ENCODE results near the gene LENEP. TPM values are rescaled to one million over a fixed set of nuclear protein-coding genes. Genes with fewer than 3 reads are reported as not detected.

LENEP gene
- total RNA-seq, 1 donor from 2014 or later: 1.9 TPM

DNA sequence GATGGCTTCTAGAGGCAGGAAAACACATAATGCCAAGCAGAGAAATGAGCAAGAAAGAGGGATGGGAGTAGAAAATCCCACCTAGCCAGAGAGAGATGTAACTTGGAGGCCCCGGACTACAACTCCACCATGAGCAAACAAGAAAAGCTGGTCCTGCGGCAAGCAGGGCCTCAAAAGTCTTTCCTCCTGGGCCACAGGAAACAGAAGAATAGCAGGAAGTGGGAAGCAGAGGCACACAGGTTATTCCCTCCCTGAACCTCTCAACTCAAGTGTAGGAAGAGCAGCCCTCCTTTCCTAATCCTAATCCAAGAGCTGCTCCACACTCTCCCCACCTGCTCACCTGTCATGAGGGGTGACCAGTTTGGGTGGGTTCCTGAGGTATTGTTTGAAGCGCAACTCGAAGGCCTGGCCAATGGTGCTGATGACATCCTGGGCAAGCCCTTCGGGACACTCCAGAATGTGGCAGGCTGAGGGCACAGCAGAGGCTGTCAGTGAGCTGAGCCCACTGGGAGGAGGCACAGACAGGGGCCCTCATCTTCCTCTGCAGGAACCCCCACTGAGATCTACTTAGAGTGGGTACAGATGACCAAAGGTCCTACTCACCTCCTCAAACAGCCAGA, 25.9 kb upstream of the LENEP start:
- Mint-ChIP-seq H3K36me3 (ENCODE audit: low read depth) (peaks cover 5% of the 10 kb centered on the region), H3K27ac (ENCODE audit: unreplicated experiment) (no peak overlapping the region), H3K4me1 (peaks cover 44% of the 10 kb centered on the region), H3K4me3 (peak overlapping the region; percentile 62), H3K27me3 (ENCODE audit: low read depth) (no peaks in the 10 kb centered on the region), H3K9me3 (no peaks in the 10 kb centered on the region)
- DNase-seq (ENCODE audit: low read depth, low spot score): no peak
- TF ChIP-seq, protein P1, sequence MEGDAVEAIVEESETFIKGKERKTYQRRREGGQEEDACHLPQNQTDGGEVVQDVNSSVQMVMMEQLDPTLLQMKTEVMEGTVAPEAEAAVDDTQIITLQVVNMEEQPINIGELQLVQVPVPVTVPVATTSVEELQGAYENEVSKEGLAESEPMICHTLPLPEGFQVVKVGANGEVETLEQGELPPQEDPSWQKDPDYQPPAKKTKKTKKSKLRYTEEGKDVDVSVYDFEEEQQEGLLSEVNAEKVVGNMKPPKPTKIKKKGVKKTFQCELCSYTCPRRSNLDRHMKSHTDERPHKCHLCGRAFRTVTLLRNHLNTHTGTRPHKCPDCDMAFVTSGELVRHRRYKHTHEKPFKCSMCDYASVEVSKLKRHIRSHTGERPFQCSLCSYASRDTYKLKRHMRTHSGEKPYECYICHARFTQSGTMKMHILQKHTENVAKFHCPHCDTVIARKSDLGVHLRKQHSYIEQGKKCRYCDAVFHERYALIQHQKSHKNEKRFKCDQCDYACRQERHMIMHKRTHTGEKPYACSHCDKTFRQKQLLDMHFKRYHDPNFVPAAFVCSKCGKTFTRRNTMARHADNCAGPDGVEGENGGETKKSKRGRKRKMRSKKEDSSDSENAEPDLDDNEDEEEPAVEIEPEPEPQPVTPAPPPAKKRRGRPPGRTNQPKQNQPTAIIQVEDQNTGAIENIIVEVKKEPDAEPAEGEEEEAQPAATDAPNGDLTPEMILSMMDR (conservative IDR thresholded peaks at IDR 0.05): no peak

DNA sequence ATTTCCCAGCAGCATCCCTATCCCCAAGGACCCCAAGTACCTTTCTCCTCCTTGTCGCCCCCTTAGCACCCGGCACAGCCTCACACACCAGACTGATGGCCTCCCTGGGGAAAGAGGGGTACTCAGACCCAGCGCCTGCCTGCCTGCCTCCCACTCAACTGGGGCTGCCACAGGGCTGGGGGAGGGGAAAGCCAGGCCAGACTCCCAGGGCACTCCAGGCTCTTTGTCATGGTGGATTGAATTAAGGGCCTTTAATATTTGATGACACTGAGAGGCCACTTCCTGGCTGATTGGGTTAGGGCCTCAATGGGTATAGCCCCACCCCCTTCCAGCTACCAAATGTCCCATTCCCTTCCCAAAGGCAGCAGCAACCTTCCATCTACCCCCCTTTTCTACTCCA, 24.7 kb upstream of the LENEP start:
- H3K27ac Mint-ChIP-seq (ENCODE audit: unreplicated experiment): peak overlapping the region; percentile 63
- peaks cover 41% of the 10 kb centered on the region for H3K4me1 Mint-ChIP-seq
- H3K4me3 Mint-ChIP-seq: peak overlapping the region; percentile 86

GRCh38 chr1:154969246-154969645, 24.1 kb upstream of the LENEP start:
- H3K36me3 Mint-ChIP-seq (ENCODE audit: low read depth): no peaks in the 10 kb centered on the region
- peaks cover 41% of the 10 kb centered on the region for H3K4me1 Mint-ChIP-seq
- H3K27ac Mint-ChIP-seq (ENCODE audit: unreplicated experiment): peak overlapping the region; percentile 63
- TF ChIP-seq, protein P1 (conservative IDR thresholded peaks at IDR 0.05): no peak
- DNase-seq (ENCODE audit: low read depth, low spot score): no peak
- H3K9me3 Mint-ChIP-seq: no peaks in the 10 kb centered on the region
- H3K27me3 Mint-ChIP-seq (ENCODE audit: low read depth): no peaks in the 10 kb centered on the region
- peak overlapping the region; percentile 86 for H3K4me3 Mint-ChIP-seq

More for the DNA sequence above, 24.7 kb upstream of the LENEP start:
- Mint-ChIP-seq H3K9me3 (no peaks in the 10 kb centered on the region), H3K27me3 (ENCODE audit: low read depth) (no peaks in the 10 kb centered on the region), H3K36me3 (ENCODE audit: low read depth) (peaks cover 3% of the 10 kb centered on the region)
- DNase-seq (ENCODE audit: low read depth, low spot score): no peak
- TF ChIP-seq, protein P1 (conservative IDR thresholded peaks at IDR 0.05): no peak

DNA sequence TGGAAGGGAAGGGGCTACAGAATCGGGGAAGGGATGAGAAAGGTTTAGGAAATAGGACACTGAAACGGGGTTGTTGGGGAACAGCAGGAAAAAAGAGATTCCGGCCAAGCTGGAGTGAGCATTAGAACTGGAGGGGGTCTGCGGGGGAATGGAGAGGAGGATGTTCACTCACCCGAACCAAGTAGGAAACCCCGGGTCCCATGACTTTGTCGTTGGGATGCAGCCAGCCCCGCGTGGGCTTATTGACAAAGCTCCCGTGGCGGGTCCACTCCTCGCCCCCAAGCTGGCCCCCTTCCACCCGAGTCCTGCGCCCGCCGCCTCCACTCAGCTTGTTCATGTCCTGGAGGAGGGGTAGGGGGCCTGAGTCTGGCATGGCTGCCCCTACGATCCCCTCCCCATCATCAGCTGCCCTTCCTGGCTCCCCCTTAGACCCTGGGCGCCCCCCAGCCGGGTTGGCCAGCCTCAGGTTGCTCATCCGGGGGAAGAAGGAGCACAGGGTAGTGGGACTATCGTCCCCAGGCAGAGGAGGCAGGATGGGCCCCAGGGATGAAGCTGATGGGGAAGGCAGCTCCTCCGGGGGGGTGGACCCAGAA, 23.4 kb upstream of the LENEP start:
- Mint-ChIP-seq H3K4me1 (peaks cover 41% of the 10 kb centered on the region), H3K27me3 (ENCODE audit: low read depth) (no peaks in the 10 kb centered on the region), H3K27ac (ENCODE audit: unreplicated experiment) (no peak overlapping the region), H3K4me3 (peak overlapping the region; percentile 86), H3K9me3 (no peaks in the 10 kb centered on the region), H3K36me3 (ENCODE audit: low read depth) (no peaks in the 10 kb centered on the region)
- TF ChIP-seq, protein P1 (conservative IDR thresholded peaks at IDR 0.05): no peak
- no peak for DNase-seq (ENCODE audit: low read depth, low spot score)

GRCh38 chr1:154970631-154971340, 22.6 kb upstream of the LENEP start, which contains the start of gene SHC1:
SHC1 (minus strand) TSS chr1:154970747; CDS start chr1:154970526, 221 bp downstream.
- no peaks in the 10 kb centered on the region for H3K36me3 Mint-ChIP-seq (ENCODE audit: low read depth)
- TF ChIP-seq, protein P1 (conservative IDR thresholded peaks at IDR 0.05): no peak
- H3K27ac Mint-ChIP-seq (ENCODE audit: unreplicated experiment): peak within 1 kb of the TSS; percentile 98
- peaks cover 41% of the 10 kb centered on the region for H3K4me1 Mint-ChIP-seq
- H3K9me3 Mint-ChIP-seq: no peaks in the 10 kb centered on the region
- H3K27me3 Mint-ChIP-seq (ENCODE audit: low read depth): no peaks in the 10 kb centered on the region
- peak; percentile 73 for DNase-seq (ENCODE audit: low read depth, low spot score)
- H3K4me3 Mint-ChIP-seq: peak within 1 kb of the TSS; percentile 86
